ENCODE results near the gene MAPK6. TPM values are rescaled to one million over a fixed set of nuclear protein-coding genes. Genes with fewer than 3 reads are reported as not detected.

The MAPK6 gene
- total and polyA plus RNA-seq, 9 of the 15 experiments (the other 6 are each of a cell fraction or from before 2014, with no cell fraction given): 28.5 to 97.1 (median 74.0) TPM

DNA sequence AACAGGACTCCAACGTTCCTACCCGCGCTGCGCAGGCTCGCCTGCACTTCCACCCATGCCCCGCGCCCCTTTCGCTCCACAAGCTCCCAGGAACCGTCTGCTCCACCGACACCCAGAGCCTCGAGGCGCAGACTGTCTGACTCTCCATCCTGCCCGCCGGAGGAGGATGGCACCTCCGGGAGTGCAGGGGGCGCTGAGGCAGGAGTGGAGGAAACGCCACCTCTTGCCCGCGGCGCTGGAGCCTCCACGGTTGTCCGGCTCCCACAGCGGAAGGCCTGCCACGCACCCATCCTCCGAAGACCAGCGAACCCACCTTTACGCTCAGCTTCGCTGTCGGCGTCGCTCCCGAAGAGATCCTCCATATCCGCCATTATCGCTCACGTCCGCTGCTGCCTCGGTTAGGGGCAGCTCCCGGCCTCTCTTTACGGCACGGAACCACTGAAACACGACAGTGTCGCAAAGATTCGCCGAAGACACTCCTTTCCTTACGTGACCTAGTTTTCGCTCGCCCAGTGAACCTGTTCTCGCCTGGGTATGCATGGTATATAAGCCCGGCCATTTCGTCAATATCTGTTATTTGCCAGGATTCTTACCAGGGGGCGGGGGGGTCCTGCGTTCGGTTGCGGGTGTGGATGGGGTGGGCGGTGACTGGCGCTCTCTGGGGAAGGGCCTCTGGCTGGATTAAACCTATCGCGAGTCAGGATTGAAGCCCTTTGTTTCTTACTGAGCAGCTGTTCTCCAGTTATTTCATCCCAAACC, 47.5 kb upstream of the MAPK6 start, which contains the start of gene LEO1 (continued):
- TF ChIP-seq ZNF431 (CRISPR knock-in tag; IDR thresholded peaks at IDR 0.05) (0 out of 2 replicates have a peak, but pooled peaks have one; percentile 55), TOE1 (IDR thresholded peaks at IDR 0.05; ENCODE audit: borderline replicate concordance) (peak; percentile 62; the same call in 1 of the 2 replicates), TOE1 (CRISPR knock-in tag; IDR thresholded peaks at IDR 0.05; ENCODE audit: borderline replicate concordance, low read depth) (no peak), ERF (CRISPR knock-in tag; IDR thresholded peaks at IDR 0.05) (peak; percentile 57; the same call in 1 of the 2 replicates), ZNF354B (CRISPR knock-in tag; IDR thresholded peaks at IDR 0.05) (no peak), SOX6 (IDR thresholded peaks at IDR 0.05) (peak; percentile 48; the same call in 1 of the 2 replicates), ZNF57 (CRISPR knock-in tag; IDR thresholded peaks at IDR 0.05) (0 out of 2 replicates have a peak, but pooled peaks have one; percentile 77), POLR2AphosphoS5 (IDR thresholded peaks at IDR 0.05; ENCODE audit: control insufficient read depth, insufficient read depth, low read depth, low read length) (peak; percentile 75; the same call in 1 of the 2 replicates), SMARCC2 (IDR thresholded peaks at IDR 0.05; ENCODE audit: low read depth) (0 out of 2 replicates have a peak, but pooled peaks have one; percentile 23), NCOR1 (IDR thresholded peaks at IDR 0.05) (no peak)

- H3K36me3 ChIP-seq (ENCODE audit: control insufficient read depth, insufficient read depth, low read length): no peaks in the 10 kb centered on the region
- ChIA-PET POLR2A (interaction anchor here (1.0 to 3.8 kb wide), 2 partner anchors 8 to 16 kb away, joined by 3 to 32 read pairs; no protein-coding TSS in a partner anchor), CTCF (ENCODE audit: low intra/inter-chr PET ratio) (no interaction called here)
- no peaks in the 10 kb centered on the region for H3K27me3 ChIP-seq (ENCODE audit: control insufficient read depth in 2 of 2, insufficient read depth in 2 of 2, low read length in 2 of 2)
- ATAC-seq (no peak), DNase-seq (ENCODE audit: extremely low read depth in 1 of 4, low spot score in 3 of 4) (no peak), FAIRE-seq (no peak)
- peaks cover 3 to 17% of the 10 kb centered on the region in 2 experiments; a peak in 3 of 5 replicates for H3K4me1 ChIP-seq (replicated peaks in 1 of 2; ENCODE audit: control insufficient read depth in 2 of 2, insufficient read depth in 2 of 2, low read length in 2 of 2)
- intact Hi-C loops (cut with micrococcal nuclease) (no loop called here), in situ Hi-C loops (cut with MboI) (no loop called here)
- H2AFZ ChIP-seq (ENCODE audit: low read depth, low read length): no peak overlapping the region
- H4K20me1 ChIP-seq (replicated peaks; ENCODE audit: control insufficient read depth, insufficient read depth, low read length): no peaks in the 10 kb centered on the region
- no peak overlapping the region for H3K4me3 ChIP-seq
- no TSS peak for BruUV-seq (replicated peaks)
- 68% methylated on average over 5 of the region's 5 CpGs for WGBS (ENCODE audit: insufficient coverage, low coverage, missing lambda C conversion rate)
- no peak overlapping the region for H3K4me2 ChIP-seq (ENCODE audit: insufficient read depth, low read length)
- no peaks in the 10 kb centered on the region for H3K9me1 ChIP-seq (ENCODE audit: control insufficient read depth, insufficient read depth, low read length)
- H3K9me3 ChIP-seq (replicated peaks; ENCODE audit: control insufficient read depth, insufficient read depth, low read depth, low read length): no peaks in the 10 kb centered on the region
- H3K79me2 ChIP-seq (ENCODE audit: control insufficient read depth, insufficient read depth, low read length): peaks cover 36% of the 10 kb centered on the region
- no peak overlapping the region for H3K9ac ChIP-seq (ENCODE audit: insufficient read depth in 1 of 2, low read depth in 2 of 2, low read length in 2 of 2)
- H3K27ac ChIP-seq (ENCODE audit: extremely low read depth, low read depth, low read length): no peak overlapping the region
- no peak for TF ChIP-seq ZNF263 (CRISPR knock-in tag; IDR thresholded peaks at IDR 0.05; ENCODE audit: borderline replicate concordance)
- TF ChIP-seq TFAM (CRISPR knock-in tag; conservative IDR thresholded peaks at IDR 0.05): no peak
- TF ChIP-seq SRSF3 (IDR thresholded peaks at IDR 0.05; ENCODE audit: insufficient read depth, low read length): no peak
- no peak for TF ChIP-seq ETS1 (conservative IDR thresholded peaks at IDR 0.05; ENCODE audit: control insufficient read depth, low read depth, low read length)
- TF ChIP-seq, protein P1, sequence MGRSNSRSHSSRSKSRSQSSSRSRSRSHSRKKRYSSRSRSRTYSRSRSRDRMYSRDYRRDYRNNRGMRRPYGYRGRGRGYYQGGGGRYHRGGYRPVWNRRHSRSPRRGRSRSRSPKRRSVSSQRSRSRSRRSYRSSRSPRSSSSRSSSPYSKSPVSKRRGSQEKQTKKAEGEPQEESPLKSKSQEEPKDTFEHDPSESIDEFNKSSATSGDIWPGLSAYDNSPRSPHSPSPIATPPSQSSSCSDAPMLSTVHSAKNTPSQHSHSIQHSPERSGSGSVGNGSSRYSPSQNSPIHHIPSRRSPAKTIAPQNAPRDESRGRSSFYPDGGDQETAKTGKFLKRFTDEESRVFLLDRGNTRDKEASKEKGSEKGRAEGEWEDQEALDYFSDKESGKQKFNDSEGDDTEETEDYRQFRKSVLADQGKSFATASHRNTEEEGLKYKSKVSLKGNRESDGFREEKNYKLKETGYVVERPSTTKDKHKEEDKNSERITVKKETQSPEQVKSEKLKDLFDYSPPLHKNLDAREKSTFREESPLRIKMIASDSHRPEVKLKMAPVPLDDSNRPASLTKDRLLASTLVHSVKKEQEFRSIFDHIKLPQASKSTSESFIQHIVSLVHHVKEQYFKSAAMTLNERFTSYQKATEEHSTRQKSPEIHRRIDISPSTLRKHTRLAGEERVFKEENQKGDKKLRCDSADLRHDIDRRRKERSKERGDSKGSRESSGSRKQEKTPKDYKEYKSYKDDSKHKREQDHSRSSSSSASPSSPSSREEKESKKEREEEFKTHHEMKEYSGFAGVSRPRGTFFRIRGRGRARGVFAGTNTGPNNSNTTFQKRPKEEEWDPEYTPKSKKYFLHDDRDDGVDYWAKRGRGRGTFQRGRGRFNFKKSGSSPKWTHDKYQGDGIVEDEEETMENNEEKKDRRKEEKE (IDR thresholded peaks at IDR 0.05; ENCODE audit: borderline replicate concordance in 1 of 2, control insufficient read depth in 1 of 2, low read depth in 2 of 2, low read length in 1 of 2): no peak
- TF ChIP-seq POLR2A (conservative IDR thresholded peaks at IDR 0.05): no peak
- no peak for TF ChIP-seq CBFA2T3 (IDR thresholded peaks at IDR 0.05)
- TF ChIP-seq NRF1 (conservative IDR thresholded peaks at IDR 0.05 in 1 of 2, IDR thresholded peaks at IDR 0.05 in 1 of 2): no peak
Measured at GRCh38 chr15:51973220-51973619, 45.8 kb upstream of the MAPK6 start.

Measured in K562 (cell line).